Measurements from ENCODE around the gene SYTL4. TPM values are rescaled to one million over a fixed set of nuclear protein-coding genes. Genes with fewer than 3 reads are reported as not detected.

Gene SYTL4
- total and polyA plus RNA-seq, 2 experiments from 2014 or later = 0.28 TPM; not detected in 1

DNA sequence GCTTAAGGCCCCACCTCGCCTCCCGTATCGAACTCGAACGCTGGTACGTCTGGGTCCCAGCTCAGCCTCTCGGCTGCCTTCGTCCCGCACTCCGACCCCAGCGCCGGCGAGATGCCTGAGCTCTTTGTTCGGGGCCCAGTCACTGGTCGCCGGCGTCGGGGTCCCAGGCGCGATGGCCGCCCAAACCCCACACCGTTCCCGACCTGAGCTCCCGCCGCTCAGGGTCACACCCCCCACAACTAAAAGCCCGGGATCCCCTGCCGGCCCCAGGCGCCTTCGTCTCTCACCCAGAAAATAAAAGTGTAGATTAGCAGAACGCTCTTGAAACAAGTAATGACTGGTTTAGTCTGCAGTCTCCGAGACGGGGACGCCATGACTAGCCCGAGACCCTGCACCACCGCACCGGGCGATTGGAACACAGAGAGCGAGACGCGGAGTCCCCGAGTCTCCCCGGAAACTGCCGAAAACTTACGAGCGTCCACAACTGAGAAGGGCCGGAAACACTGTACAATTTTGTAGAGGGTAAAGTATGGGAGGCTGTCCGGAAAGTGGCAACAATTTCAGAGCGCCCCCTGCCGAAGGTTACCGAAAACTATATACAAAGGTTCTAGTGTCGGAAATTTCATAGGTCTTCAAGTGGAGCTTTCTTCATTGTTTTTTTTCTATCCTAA, 95.5 kb downstream of the SYTL4 start, which contains the start of gene TSPAN6:
Gene TSPAN6 (minus strand): TSS at position 486 of the 671 bp plus-strand sequence. CDS start 112 bp downstream, at position 374.
- H3K4me3 ChIP-seq = peak within 1 kb of the TSS; percentile 65
- peak within 1 kb of the TSS; percentile 92 for H3K4me3 Mint-ChIP-seq
- no peaks in the 10 kb centered on the region for H3K27me3 ChIP-seq (ENCODE audit: insufficient read depth)
- H3K9me2 ChIP-seq (ENCODE audit: insufficient read depth) = no peaks in the 10 kb centered on the region
- peak within 1 kb of the TSS; percentile 83 for H3K4me2 ChIP-seq
- no peaks in the 10 kb centered on the region for H3F3A ChIP-seq (replicated peaks; ENCODE audit: low read depth)
- H3K4me1 ChIP-seq (ENCODE audit: insufficient read depth) = peaks cover 3% of the 10 kb centered on the region
- no peaks in the 10 kb centered on the region for H4K20me1 ChIP-seq (replicated peaks; ENCODE audit: insufficient read depth)
- peak within 1 kb of the TSS; percentile 82 for H3K27ac ChIP-seq (ENCODE audit: low read depth)
- H3K27me3 Mint-ChIP-seq (ENCODE audit: insufficient read depth, low read depth, poor library complexity) = no peaks in the 10 kb centered on the region
- no peaks in the 10 kb centered on the region for H3K9me3 Mint-ChIP-seq
- peaks cover 6% of the 10 kb centered on the region; the same call in 1 of the 2 replicates for H3K79me2 ChIP-seq (replicated peaks; ENCODE audit: insufficient read depth)
- DNase-seq (ENCODE audit: low spot score) (peak; percentile 87), ATAC-seq (peak; percentile 98)
- peaks cover 27% of the 10 kb centered on the region; the same call in 2 of the 3 replicates for H3K36me3 Mint-ChIP-seq (ENCODE audit: low read depth)
- peak within 1 kb of the TSS; percentile 47; the same call in 1 of the 2 replicates for H2AFZ ChIP-seq
- H3K27ac Mint-ChIP-seq = peak within 1 kb of the TSS; percentile 99
- TF ChIP-seq EZH2phosphoT487 (IDR thresholded peaks at IDR 0.05; ENCODE audit: unreplicated experiment) = no peak
- TF ChIP-seq, protein P1, sequence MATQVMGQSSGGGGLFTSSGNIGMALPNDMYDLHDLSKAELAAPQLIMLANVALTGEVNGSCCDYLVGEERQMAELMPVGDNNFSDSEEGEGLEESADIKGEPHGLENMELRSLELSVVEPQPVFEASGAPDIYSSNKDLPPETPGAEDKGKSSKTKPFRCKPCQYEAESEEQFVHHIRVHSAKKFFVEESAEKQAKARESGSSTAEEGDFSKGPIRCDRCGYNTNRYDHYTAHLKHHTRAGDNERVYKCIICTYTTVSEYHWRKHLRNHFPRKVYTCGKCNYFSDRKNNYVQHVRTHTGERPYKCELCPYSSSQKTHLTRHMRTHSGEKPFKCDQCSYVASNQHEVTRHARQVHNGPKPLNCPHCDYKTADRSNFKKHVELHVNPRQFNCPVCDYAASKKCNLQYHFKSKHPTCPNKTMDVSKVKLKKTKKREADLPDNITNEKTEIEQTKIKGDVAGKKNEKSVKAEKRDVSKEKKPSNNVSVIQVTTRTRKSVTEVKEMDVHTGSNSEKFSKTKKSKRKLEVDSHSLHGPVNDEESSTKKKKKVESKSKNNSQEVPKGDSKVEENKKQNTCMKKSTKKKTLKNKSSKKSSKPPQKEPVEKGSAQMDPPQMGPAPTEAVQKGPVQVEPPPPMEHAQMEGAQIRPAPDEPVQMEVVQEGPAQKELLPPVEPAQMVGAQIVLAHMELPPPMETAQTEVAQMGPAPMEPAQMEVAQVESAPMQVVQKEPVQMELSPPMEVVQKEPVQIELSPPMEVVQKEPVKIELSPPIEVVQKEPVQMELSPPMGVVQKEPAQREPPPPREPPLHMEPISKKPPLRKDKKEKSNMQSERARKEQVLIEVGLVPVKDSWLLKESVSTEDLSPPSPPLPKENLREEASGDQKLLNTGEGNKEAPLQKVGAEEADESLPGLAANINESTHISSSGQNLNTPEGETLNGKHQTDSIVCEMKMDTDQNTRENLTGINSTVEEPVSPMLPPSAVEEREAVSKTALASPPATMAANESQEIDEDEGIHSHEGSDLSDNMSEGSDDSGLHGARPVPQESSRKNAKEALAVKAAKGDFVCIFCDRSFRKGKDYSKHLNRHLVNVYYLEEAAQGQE (IDR thresholded peaks at IDR 0.05; ENCODE audit: unreplicated experiment) = no peak
- no peak for TF ChIP-seq EZH2 (IDR thresholded peaks at IDR 0.05; ENCODE audit: low read depth, unreplicated experiment)
- no peak for TF ChIP-seq JUNB (IDR thresholded peaks at IDR 0.05; ENCODE audit: unreplicated experiment)
- no peak for TF ChIP-seq ZNF114 (CRISPR knock-in tag; IDR thresholded peaks at IDR 0.05)
- no peak for TF ChIP-seq NANOG (IDR thresholded peaks at IDR 0.05; ENCODE audit: borderline replicate concordance)
- TF ChIP-seq, protein P2, sequence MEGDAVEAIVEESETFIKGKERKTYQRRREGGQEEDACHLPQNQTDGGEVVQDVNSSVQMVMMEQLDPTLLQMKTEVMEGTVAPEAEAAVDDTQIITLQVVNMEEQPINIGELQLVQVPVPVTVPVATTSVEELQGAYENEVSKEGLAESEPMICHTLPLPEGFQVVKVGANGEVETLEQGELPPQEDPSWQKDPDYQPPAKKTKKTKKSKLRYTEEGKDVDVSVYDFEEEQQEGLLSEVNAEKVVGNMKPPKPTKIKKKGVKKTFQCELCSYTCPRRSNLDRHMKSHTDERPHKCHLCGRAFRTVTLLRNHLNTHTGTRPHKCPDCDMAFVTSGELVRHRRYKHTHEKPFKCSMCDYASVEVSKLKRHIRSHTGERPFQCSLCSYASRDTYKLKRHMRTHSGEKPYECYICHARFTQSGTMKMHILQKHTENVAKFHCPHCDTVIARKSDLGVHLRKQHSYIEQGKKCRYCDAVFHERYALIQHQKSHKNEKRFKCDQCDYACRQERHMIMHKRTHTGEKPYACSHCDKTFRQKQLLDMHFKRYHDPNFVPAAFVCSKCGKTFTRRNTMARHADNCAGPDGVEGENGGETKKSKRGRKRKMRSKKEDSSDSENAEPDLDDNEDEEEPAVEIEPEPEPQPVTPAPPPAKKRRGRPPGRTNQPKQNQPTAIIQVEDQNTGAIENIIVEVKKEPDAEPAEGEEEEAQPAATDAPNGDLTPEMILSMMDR (conservative IDR thresholded peaks at IDR 0.05; ENCODE audit: low read depth in 2 of 2) = peak; percentile 42 to 49
- TF ChIP-seq, protein P3, sequence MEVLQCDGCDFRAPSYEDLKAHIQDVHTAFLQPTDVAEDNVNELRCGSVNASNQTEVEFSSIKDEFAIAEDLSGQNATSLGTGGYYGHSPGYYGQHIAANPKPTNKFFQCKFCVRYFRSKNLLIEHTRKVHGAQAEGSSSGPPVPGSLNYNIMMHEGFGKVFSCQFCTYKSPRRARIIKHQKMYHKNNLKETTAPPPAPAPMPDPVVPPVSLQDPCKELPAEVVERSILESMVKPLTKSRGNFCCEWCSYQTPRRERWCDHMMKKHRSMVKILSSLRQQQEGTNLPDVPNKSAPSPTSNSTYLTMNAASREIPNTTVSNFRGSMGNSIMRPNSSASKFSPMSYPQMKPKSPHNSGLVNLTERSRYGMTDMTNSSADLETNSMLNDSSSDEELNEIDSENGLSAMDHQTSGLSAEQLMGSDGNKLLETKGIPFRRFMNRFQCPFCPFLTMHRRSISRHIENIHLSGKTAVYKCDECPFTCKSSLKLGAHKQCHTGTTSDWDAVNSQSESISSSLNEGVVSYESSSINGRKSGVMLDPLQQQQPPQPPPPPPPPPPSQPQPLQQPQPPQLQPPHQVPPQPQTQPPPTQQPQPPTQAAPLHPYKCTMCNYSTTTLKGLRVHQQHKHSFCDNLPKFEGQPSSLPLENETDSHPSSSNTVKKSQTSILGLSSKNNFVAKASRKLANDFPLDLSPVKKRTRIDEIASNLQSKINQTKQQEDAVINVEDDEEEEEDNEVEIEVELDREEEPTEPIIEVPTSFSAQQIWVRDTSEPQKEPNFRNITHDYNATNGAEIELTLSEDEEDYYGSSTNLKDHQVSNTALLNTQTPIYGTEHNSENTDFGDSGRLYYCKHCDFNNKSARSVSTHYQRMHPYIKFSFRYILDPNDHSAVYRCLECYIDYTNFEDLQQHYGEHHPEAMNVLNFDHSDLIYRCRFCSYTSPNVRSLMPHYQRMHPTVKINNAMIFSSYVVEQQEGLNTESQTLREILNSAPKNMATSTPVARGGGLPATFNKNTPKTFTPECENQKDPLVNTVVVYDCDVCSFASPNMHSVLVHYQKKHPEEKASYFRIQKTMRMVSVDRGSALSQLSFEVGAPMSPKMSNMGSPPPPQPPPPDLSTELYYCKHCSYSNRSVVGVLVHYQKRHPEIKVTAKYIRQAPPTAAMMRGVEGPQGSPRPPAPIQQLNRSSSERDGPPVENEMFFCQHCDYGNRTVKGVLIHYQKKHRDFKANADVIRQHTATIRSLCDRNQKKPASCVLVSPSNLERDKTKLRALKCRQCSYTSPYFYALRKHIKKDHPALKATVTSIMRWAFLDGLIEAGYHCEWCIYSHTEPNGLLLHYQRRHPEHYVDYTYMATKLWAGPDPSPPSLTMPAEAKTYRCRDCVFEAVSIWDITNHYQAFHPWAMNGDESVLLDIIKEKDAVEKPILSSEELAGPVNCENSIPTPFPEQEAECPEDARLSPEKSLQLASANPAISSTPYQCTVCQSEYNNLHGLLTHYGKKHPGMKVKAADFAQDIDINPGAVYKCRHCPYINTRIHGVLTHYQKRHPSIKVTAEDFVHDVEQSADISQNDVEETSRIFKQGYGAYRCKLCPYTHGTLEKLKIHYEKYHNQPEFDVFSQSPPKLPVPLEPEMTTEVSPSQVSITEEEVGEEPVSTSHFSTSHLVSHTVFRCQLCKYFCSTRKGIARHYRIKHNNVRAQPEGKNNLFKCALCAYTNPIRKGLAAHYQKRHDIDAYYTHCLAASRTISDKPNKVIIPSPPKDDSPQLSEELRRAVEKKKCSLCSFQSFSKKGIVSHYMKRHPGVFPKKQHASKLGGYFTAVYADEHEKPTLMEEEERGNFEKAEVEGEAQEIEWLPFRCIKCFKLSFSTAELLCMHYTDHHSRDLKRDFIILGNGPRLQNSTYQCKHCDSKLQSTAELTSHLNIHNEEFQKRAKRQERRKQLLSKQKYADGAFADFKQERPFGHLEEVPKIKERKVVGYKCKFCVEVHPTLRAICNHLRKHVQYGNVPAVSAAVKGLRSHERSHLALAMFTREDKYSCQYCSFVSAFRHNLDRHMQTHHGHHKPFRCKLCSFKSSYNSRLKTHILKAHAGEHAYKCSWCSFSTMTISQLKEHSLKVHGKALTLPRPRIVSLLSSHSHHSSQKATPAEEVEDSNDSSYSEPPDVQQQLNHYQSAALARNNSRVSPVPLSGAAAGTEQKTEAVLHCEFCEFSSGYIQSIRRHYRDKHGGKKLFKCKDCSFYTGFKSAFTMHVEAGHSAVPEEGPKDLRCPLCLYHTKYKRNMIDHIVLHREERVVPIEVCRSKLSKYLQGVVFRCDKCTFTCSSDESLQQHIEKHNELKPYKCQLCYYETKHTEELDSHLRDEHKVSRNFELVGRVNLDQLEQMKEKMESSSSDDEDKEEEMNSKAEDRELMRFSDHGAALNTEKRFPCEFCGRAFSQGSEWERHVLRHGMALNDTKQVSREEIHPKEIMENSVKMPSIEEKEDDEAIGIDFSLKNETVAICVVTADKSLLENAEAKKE (CRISPR knock-in tag; IDR thresholded peaks at IDR 0.05) = no peak
- no peak for TF ChIP-seq CREB1 (CRISPR knock-in tag; IDR thresholded peaks at IDR 0.05; ENCODE audit: low read depth)
- TF ChIP-seq POLR2AphosphoS5 (IDR thresholded peaks at IDR 0.05; ENCODE audit: low read depth) = peak; percentile 65
- TF ChIP-seq, protein P4, sequence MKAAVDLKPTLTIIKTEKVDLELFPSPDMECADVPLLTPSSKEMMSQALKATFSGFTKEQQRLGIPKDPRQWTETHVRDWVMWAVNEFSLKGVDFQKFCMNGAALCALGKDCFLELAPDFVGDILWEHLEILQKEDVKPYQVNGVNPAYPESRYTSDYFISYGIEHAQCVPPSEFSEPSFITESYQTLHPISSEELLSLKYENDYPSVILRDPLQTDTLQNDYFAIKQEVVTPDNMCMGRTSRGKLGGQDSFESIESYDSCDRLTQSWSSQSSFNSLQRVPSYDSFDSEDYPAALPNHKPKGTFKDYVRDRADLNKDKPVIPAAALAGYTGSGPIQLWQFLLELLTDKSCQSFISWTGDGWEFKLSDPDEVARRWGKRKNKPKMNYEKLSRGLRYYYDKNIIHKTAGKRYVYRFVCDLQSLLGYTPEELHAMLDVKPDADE (IDR thresholded peaks at IDR 0.05) = no peak
- no peak for TF ChIP-seq STAT1 (IDR thresholded peaks at IDR 0.05; ENCODE audit: unreplicated experiment)
- TF ChIP-seq ZNF331 (CRISPR knock-in tag; IDR thresholded peaks at IDR 0.05; ENCODE audit: low read depth) = no peak
- H3K36me3 ChIP-seq (ENCODE audit: insufficient read depth) = peaks cover 3% of the 10 kb centered on the region; the same call in 1 of the 2 replicates
- H3K4me1 Mint-ChIP-seq = peaks cover 8% of the 10 kb centered on the region; the same call in 2 of the 3 replicates
